ENCODE measurements around the gene COG6. TPM values are rescaled to one million over a fixed set of nuclear protein-coding genes. Genes with fewer than 3 reads are reported as not detected.

COG6 gene
- total RNA-seq, 1 donor from 2014 or later: 13.8 TPM

DNA sequence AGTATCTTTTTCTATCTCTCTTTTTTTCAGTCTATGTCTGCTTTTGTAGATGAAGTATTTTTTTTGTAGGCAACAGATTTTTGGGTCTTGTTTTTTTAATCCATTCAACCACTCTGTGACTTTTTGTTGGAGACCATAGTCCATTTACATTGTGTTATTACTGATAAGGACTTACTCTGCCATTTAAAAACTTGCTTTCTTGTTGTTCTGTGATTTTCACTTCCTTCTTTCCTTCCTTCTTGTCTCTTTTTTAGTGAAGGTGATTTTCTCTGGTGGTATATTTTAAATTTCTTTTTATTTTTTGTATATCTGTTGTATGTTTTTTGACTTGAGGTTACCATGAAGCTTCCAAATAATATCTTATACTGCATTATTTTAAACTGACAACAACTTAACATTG lies 79.5 kb downstream of the COG6 start:
- no peak overlapping the region for H3K4me3 ChIP-seq (ENCODE audit: low read depth, low read length)
- H3K36me3 ChIP-seq (ENCODE audit: control insufficient read depth, insufficient read depth, low read length): no peaks in the 10 kb centered on the region
- DNase-seq (ENCODE audit: low read depth): no peak
- no peaks in the 10 kb centered on the region for H3K27me3 ChIP-seq (ENCODE audit: control insufficient read depth, insufficient read depth, low read length)
- TF ChIP-seq CTCF (IDR thresholded peaks at IDR 0.05; ENCODE audit: insufficient read depth, low read length, poor library complexity, severe bottlenecking): no peak

DNA sequence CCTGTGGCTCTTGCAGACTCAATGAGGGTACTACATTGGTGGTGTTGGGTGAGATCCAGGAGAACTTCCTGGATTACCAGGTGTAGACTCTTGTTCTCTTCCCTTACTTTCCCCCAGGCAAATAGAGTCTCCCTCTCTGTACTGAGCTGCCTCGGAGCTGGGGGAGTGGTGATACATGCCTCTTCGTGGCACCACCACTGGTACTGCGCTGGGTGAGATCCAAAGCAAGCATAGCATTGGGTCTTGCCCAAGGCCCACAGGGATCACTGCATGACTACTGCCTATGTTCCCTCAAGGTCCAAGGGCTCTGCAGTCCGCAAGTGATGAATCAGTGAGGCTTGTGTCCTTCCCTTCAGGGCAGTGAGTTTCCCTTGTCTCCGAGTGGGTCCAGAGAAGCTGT lies 81.6 kb downstream of the COG6 start:
- TF ChIP-seq CTCF (IDR thresholded peaks at IDR 0.05; ENCODE audit: insufficient read depth, low read length, poor library complexity, severe bottlenecking): no peak
- H3K36me3 ChIP-seq (ENCODE audit: control insufficient read depth, insufficient read depth, low read length): no peaks in the 10 kb centered on the region
- no peak for DNase-seq (ENCODE audit: low read depth)
- no peak overlapping the region for H3K4me3 ChIP-seq (ENCODE audit: low read depth, low read length)
- no peaks in the 10 kb centered on the region for H3K27me3 ChIP-seq (ENCODE audit: control insufficient read depth, insufficient read depth, low read length)

DNA sequence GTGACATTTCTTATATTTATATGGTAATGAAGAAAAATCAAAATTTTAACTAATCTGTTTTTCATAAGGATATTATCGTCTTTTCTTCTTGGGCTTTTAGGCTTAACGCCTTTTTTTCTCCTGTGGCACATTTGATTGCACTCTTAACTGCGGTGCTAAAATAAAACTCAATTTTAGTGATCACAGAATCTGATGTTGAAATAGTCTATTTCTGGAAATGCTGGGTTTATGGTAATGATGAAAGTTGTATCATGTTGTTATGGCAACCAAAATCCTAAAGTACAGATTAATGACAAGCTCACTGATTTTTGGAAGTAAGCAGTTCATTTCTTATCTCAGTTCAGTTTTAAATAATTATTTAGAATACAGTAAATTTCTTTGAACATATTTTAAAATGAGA lies 85.3 kb downstream of the COG6 start:
- H3K36me3 ChIP-seq (ENCODE audit: control insufficient read depth, insufficient read depth, low read length): no peaks in the 10 kb centered on the region
- no peak for TF ChIP-seq CTCF (IDR thresholded peaks at IDR 0.05; ENCODE audit: insufficient read depth, low read length, poor library complexity, severe bottlenecking)

GRCh38 chr13:39748961-39749360 lies 93.5 kb downstream of the COG6 start:
- no peak for DNase-seq (ENCODE audit: low read depth)
- Histone ChIP-seq H3K4me3 (ENCODE audit: low read depth, low read length) (no peak overlapping the region), H3K27me3 (ENCODE audit: control insufficient read depth, insufficient read depth, low read length) (no peaks in the 10 kb centered on the region), H3K36me3 (ENCODE audit: control insufficient read depth, insufficient read depth, low read length) (no peaks in the 10 kb centered on the region)
- TF ChIP-seq CTCF (IDR thresholded peaks at IDR 0.05; ENCODE audit: insufficient read depth, low read length, poor library complexity, severe bottlenecking): no peak

More for the DNA sequence above, 85.3 kb downstream of the COG6 start:
- Histone ChIP-seq H3K27me3 (ENCODE audit: control insufficient read depth, insufficient read depth, low read length) (no peaks in the 10 kb centered on the region), H3K4me3 (ENCODE audit: low read depth, low read length) (no peak overlapping the region)
- no peak for DNase-seq (ENCODE audit: low read depth)

GRCh38 chr13:39749528-39749927 lies 94.1 kb downstream of the COG6 start:
- no peaks in the 10 kb centered on the region for H3K36me3 ChIP-seq (ENCODE audit: control insufficient read depth, insufficient read depth, low read length)
- H3K4me3 ChIP-seq (ENCODE audit: low read depth, low read length): no peak overlapping the region
- no peaks in the 10 kb centered on the region for H3K27me3 ChIP-seq (ENCODE audit: control insufficient read depth, insufficient read depth, low read length)
- no peak for DNase-seq (ENCODE audit: low read depth)
- no peak for TF ChIP-seq CTCF (IDR thresholded peaks at IDR 0.05; ENCODE audit: insufficient read depth, low read length, poor library complexity, severe bottlenecking)

- H3K27me3 ChIP-seq (ENCODE audit: control insufficient read depth, insufficient read depth, low read length): no peaks in the 10 kb centered on the region
- TF ChIP-seq CTCF (IDR thresholded peaks at IDR 0.05; ENCODE audit: insufficient read depth, low read length, poor library complexity, severe bottlenecking): no peak
- DNase-seq (ENCODE audit: low read depth): no peak
- H3K36me3 ChIP-seq (ENCODE audit: control insufficient read depth, insufficient read depth, low read length): no peaks in the 10 kb centered on the region
- H3K4me3 ChIP-seq (ENCODE audit: low read depth, low read length): no peak overlapping the region
These were observed 96.3 kb downstream of the COG6 start for GRCh38 chr13:39751805-39752204.

Measured in kidney epithelial cell (primary cell).